ENCODE results near the gene SCLY.

Gene SCLY

GRCh38 chr2:238075397-238075796 is 14.6 kb downstream of the SCLY start:
- DNase-seq = no peak

GRCh38 chr2:238077292-238077691 is 16.5 kb downstream of the SCLY start:
- no peak for DNase-seq

GRCh38 chr2:238079874-238080327 is 19.1 kb downstream of the SCLY start:
- no peak for DNase-seq

- peak; percentile 43 for DNase-seq
Measured at GRCh38 chr2:238080518-238080917, 19.7 kb downstream of the SCLY start.

GRCh38 chr2:238081150-238081549 is 20.3 kb downstream of the SCLY start:
- peak; percentile 40 for DNase-seq

- no peak for DNase-seq
Measured at GRCh38 chr2:238081561-238081960, 20.8 kb downstream of the SCLY start.

GRCh38 chr2:238082151-238082550 is 21.4 kb downstream of the SCLY start:
- peak; percentile 38 for DNase-seq

- peak; percentile 40 for DNase-seq
Measured at GRCh38 chr2:238082827-238083226, 22.0 kb downstream of the SCLY start.

- peak; percentile 32 for DNase-seq
Measured at GRCh38 chr2:238083919-238084318, 23.1 kb downstream of the SCLY start.

- DNase-seq = no peak
Measured at GRCh38 chr2:238084761-238085160, 24.0 kb downstream of the SCLY start.

- no peak for DNase-seq
Measured at GRCh38 chr2:238085899-238086298, 25.1 kb downstream of the SCLY start.

GRCh38 chr2:238087211-238087610 is 26.4 kb downstream of the SCLY start:
- no peak for DNase-seq

GRCh38 chr2:238090887-238091286 is 30.1 kb downstream of the SCLY start:
- peak; percentile 44 for DNase-seq

GRCh38 chr2:238091436-238092060 is 30.7 kb downstream of the SCLY start:
- peak; percentile 35 for DNase-seq

- peak; percentile 44 for DNase-seq
Measured at GRCh38 chr2:238092486-238093035, 31.8 kb downstream of the SCLY start.

- DNase-seq = peak; percentile 52
Measured at GRCh38 chr2:238093181-238094140, 32.7 kb downstream of the SCLY start.

GRCh38 chr2:238094438-238095022 is 33.7 kb downstream of the SCLY start:
- peak; percentile 36 for DNase-seq

- DNase-seq = peak; percentile 42
Measured at GRCh38 chr2:238095143-238095542, 34.3 kb downstream of the SCLY start.

GRCh38 chr2:238096311-238097011 is 35.7 kb downstream of the SCLY start:
- peak; percentile 48 for DNase-seq

- DNase-seq = peak; percentile 51
Measured at GRCh38 chr2:238097201-238097987, 36.6 kb downstream of the SCLY start.

GRCh38 chr2:238097988-238098871 is 37.4 kb downstream of the SCLY start:
- DNase-seq = peak; percentile 59
